Activated CD4-positive, alpha-beta T cell treated with anti-CD3 and anti-CD28 coated beads for 36 hours (primary cell): ENCODE measurements around the gene NIN. TPM values are rescaled to one million over a fixed set of nuclear protein-coding genes. Genes with fewer than 3 reads are reported as not detected.
A peak's percentile ranks its signal among the peaks of the same experiment; 100 is the strongest.

Experiments used
- ATAC-seq: fragments of 200-7000 bp; cut with Tn5 transposase; one replicate; pipeline ENCODE4 v1.10.0; 2021; ENCODE audit warnings: mild to moderate bottlenecking, moderate library complexity
- CTCF ChIA-PET: fragments of 350-600 bp; sonication (Branson Sonifier 250); formaldehyde crosslinking; loops from one replicate; lab custom pipeline; 2021; ENCODE audit warnings: antibody characterized with exemption; lab: Charles Lee
- POLR2A ChIA-PET: fragments of 350-600 bp; sonication (Branson Sonifier 250); formaldehyde crosslinking; loops from one replicate; lab custom pipeline; 2021; ENCODE audit warnings: antibody characterized with exemption, inconsistent platforms; lab: Charles Lee
- DNase-seq: peaks from one replicate; pipeline ENCODE4 v3.0.0-alpha.2; 2020
- H3K27ac Mint-ChIP-seq: one replicate; pipeline ENCODE4 v1.8.0; 2021; ENCODE audit warnings: mixed read lengths
- H3K27me3 Mint-ChIP-seq: one replicate; pipeline ENCODE4 v1.8.0; 2021; ENCODE audit warnings: mixed read lengths
- H3K36me3 Mint-ChIP-seq: one replicate; pipeline ENCODE4 v1.8.0; 2021; ENCODE audit warnings: low read depth, mixed read lengths
- H3K4me1 Mint-ChIP-seq: one replicate; pipeline ENCODE4 v1.8.0; 2021; ENCODE audit warnings: mixed read lengths
- H3K4me3 Mint-ChIP-seq: one replicate; pipeline ENCODE4 v1.8.0; 2021; ENCODE audit warnings: mild to moderate bottlenecking, moderate library complexity, mixed read lengths
- H3K9me3 Mint-ChIP-seq: one replicate; pipeline ENCODE4 v1.8.0; 2021; ENCODE audit warnings: low read depth, mixed read lengths
- intact Hi-C, 2 experiments: fragments of 100-400 bp; cut with DNase I in 1 of 2; cut with micrococcal nuclease in 1 of 2; formaldehyde crosslinking; loops; one replicate each; pipeline versions ENCODE4 v1.14.2 to v1.15.1; 2022 to 2024; cut with DNase I, micrococcal nuclease
- total RNA-seq, 2 experiments: library from RNA; stranded (reverse); gene quantifications; one replicate each; pipeline ENCODE4 v1.2.3, GENCODE V29; 2021

Gene NIN
- total RNA-seq, 2 experiments from 2014 or later = 47.5 to 53.8 TPM

DNA sequence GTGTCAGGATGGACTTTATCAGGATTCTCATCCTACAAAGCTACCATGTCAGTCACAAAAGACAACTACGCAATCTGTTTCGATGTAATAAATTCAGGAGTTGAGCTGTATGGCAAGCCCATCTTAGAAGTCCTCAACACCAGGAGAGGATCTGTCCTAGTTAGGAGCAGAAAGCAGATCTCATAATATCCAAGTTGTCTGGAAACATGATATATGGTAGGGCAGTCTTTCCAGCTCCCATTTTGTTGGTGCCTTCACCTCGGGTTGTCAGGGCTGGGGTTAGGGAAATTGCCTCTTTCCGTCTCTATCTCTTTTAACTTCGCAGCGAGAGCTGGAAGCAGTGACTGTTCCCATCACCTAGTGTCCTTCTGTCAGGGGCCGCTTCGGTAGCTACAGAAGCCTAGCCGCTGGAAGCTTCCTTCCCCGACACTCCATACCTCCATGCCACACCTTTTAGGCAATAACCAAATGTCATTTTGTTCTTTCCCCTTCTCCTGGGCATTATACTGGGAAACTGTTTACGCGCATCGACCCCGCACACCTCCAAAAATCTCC is 1.4 kb downstream of the NIN start:
- Mint-ChIP-seq H3K27ac (peak overlapping the region; percentile 77), H3K27me3 (peaks cover 6% of the 10 kb centered on the region), H3K4me1 (peaks cover 56% of the 10 kb centered on the region), H3K9me3 (no peaks in the 10 kb centered on the region), H3K4me3 (peak overlapping the region; percentile 91), H3K36me3 (peaks cover 9% of the 10 kb centered on the region)
- CTCF ChIA-PET = interaction anchor here (0.6 to 3.9 kb wide), 12 partner anchors 7 to 1178 kb away, joined by 3 to 21 read pairs (median 4); no protein-coding TSS in a partner anchor
- no peak for DNase-seq
- ATAC-seq = peak; percentile 0
- intact Hi-C loops = loop anchor here (1.0 to 10.0 kb wide), 10 partner anchors 7 to 1209 kb away; partner anchors contain the start of genes DMAC2L (in 1 of the 2), FRMD6 (in 1 of the 2), GNG2 (in 1 of the 2) and KLHDC2 (in 1 of the 2)
- POLR2A ChIA-PET = interaction anchor here (0.7 to 2.5 kb wide), 4 partner anchors 8 to 715 kb away, joined by 3 to 10 read pairs (median 4); no protein-coding TSS in a partner anchor

DNA sequence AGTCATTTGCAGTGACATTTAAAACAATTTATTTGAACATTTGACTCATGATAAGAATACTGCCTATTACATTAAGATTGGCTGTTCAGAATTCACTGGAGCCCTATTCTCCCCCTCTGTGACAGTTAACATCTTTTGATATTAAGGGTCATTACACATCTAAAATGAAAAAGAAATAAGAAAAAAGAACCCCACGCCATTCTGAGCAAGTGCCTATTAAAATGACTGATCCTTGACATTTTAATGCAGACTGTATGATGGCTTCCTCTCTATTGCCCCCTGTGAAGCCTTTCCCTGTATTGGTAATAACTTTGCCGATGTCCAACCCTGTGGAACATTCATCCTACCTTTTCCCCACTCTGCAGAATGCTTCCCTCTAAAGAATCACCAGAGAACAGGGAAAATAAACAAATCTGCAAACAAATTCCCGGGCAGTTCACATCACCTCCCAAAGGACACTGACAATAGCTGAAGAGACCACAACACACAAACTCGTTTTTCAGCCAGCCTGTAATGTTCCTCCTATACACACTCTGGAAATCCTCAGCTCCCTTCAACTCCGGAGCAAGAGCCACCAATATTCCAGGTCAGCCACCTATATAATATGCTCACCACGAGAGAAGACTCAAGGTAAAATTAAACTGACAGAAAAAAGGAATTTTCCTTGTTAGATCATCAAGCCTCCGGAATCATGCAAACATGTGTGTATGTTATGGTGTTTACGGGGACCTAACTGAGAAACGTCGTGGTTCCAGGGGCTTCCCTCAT is 2.1 kb downstream of the NIN start:
- peak overlapping the region; percentile 55 for H3K27ac Mint-ChIP-seq
- H3K4me1 Mint-ChIP-seq = peaks cover 58% of the 10 kb centered on the region

DNA sequence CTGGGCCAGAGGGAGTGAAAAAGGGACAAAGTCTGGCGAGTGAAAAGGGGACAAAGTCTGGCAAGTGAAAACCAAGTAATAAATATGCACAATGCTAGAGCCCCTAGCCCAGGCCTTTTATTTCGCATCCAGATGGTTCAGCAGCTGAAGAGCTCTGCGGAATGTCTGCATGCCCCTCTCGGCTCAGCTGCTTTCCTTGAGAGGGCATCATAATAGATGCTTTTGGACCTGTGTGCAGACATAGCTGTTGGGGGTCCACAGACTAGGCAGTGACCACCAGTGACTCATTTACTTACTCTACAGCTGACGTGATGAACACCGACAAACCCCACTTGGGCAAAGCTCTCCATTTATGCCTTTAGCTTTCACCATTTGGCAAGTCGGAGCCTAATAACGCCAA is 4.3 kb downstream of the NIN start:
- Mint-ChIP-seq H3K27me3 (peaks cover 2% of the 10 kb centered on the region), H3K9me3 (no peaks in the 10 kb centered on the region), H3K4me3 (no peak overlapping the region), H3K36me3 (peaks cover 11% of the 10 kb centered on the region), H3K4me1 (peaks cover 66% of the 10 kb centered on the region), H3K27ac (no peak overlapping the region)
- ChIA-PET POLR2A (interaction anchor here (0.5 kb wide), 2 partner anchors 158 to 235 kb away, joined by 3 to 6 read pairs; no protein-coding TSS in a partner anchor), CTCF (interaction anchor here (0.7 to 2.9 kb wide), 9 partner anchors 12 to 284 kb away, joined by 3 to 14 read pairs (median 3); no protein-coding TSS in a partner anchor)
- intact Hi-C loops = loop anchor here in 1 of 2 experiments (10.0 kb wide), 1 partner anchor 1142 kb away; the partner anchor contains the start of gene POLE2
- ATAC-seq (no peak), DNase-seq (no peak)

More for the DNA sequence above, 2.1 kb downstream of the NIN start:
- H3K27me3 Mint-ChIP-seq = peaks cover 6% of the 10 kb centered on the region
- peak overlapping the region; percentile 91 for H3K4me3 Mint-ChIP-seq
- H3K9me3 Mint-ChIP-seq = no peaks in the 10 kb centered on the region
- intact Hi-C loops = loop anchor here in 1 of 2 experiments (10.0 kb wide), 1 partner anchor 1144 kb away; the partner anchor contains the start of gene POLE2
- peaks cover 9% of the 10 kb centered on the region for H3K36me3 Mint-ChIP-seq
- no peak for ATAC-seq
- POLR2A ChIA-PET = interaction anchor here (0.7 to 2.5 kb wide), 3 partner anchors 7 to 44 kb away, joined by 3 to 10 read pairs (median 4); no protein-coding TSS in a partner anchor
- CTCF ChIA-PET = interaction anchor here (0.6 to 3.9 kb wide), 13 partner anchors 7 to 70 kb away, joined by 3 to 21 read pairs (median 5); no protein-coding TSS in a partner anchor
- no peak for DNase-seq

DNA sequence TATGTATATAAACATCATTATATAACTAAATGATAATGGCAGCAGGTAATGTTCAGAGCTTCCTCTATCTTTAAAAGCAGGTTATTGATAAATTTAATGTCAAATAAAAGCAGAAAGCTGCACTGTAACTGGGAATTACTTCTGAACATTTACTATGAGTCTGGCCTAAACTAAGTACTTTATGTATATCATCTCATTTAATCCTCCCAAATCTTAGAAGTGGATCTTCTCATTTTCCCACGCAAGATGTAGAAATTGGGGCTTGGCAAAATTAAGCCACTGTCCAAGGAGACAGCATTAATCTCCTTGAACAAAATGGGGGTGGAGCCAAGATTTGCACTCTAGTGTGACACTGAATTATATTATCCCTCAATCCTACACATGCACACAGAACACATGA is 5.7 kb downstream of the NIN start:
- intact Hi-C loops = loop anchor here in 1 of 2 experiments (10.0 kb wide), 1 partner anchor 1141 kb away; the partner anchor contains the start of gene POLE2
- no peak for ATAC-seq
- Mint-ChIP-seq H3K36me3 (peaks cover 22% of the 10 kb centered on the region), H3K27ac (no peak overlapping the region), H3K9me3 (no peaks in the 10 kb centered on the region), H3K4me1 (peaks cover 77% of the 10 kb centered on the region), H3K27me3 (no peaks in the 10 kb centered on the region), H3K4me3 (no peak overlapping the region)
- POLR2A ChIA-PET = no interaction called here
- CTCF ChIA-PET = interaction anchor here (0.6 to 1.4 kb wide), 2 partner anchors 32 to 296 kb away, joined by 3 to 5 read pairs; no protein-coding TSS in a partner anchor
- no peak for DNase-seq

DNA sequence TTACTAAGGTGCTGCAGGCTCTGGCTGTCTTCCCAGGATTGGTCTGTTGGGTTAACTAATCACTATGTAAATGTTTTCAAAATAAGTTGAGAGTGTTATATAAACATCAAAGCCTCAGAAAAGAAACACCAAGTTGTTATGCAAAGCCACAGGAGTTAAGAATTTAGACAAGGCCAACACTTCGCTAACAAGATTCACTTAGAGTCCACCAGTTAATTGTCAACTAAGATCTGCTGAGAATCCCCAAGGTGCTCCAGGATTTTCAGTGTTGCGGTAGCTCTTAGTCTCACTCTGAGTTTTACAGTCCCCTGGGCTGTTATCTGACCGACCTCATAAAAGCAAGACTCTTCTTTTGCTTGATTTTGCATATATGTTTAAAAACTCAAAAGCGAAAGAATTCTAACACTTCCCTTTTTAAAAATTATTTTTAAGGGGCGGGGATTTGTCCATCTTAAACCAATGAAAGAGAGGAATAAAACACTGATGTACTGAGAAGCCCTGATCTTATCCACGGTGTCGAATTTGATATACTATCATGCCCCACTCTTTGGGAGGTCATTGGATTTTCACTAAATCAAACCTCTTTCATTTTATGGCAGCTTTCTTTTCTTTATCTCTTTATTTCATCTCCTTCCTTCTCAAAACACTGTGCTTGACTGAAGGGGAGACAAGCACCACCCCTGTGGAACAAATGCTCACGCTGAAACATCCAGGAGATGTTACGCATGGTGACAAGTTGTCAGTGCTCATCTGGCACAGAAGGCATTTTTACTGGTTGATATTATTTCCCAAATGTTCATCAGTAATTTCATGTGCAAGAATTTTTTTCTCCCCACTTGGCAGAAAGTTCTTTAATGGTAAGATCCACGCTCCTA is 7.0 kb downstream of the NIN start:
- ChIA-PET POLR2A (no interaction called here), CTCF (interaction anchor here (0.6 to 3.3 kb wide), 8 partner anchors 7 to 261 kb away, joined by 3 to 21 read pairs (median 4); partner anchors contain the start of gene NIN)
- peaks cover 87% of the 10 kb centered on the region for H3K4me1 Mint-ChIP-seq
- DNase-seq (no peak), ATAC-seq (no peak)
- peak overlapping the region; percentile 82 for H3K27ac Mint-ChIP-seq
- peaks cover 31% of the 10 kb centered on the region for H3K36me3 Mint-ChIP-seq
- H3K4me3 Mint-ChIP-seq = peak overlapping the region; percentile 64
- intact Hi-C loops = loop anchor here (2.0 to 10.0 kb wide), 5 partner anchors 37 to 1139 kb away; partner anchors contain the start of gene POLE2 (in 1 of the 2)
- no peaks in the 10 kb centered on the region for H3K27me3 Mint-ChIP-seq
- no peaks in the 10 kb centered on the region for H3K9me3 Mint-ChIP-seq

DNA sequence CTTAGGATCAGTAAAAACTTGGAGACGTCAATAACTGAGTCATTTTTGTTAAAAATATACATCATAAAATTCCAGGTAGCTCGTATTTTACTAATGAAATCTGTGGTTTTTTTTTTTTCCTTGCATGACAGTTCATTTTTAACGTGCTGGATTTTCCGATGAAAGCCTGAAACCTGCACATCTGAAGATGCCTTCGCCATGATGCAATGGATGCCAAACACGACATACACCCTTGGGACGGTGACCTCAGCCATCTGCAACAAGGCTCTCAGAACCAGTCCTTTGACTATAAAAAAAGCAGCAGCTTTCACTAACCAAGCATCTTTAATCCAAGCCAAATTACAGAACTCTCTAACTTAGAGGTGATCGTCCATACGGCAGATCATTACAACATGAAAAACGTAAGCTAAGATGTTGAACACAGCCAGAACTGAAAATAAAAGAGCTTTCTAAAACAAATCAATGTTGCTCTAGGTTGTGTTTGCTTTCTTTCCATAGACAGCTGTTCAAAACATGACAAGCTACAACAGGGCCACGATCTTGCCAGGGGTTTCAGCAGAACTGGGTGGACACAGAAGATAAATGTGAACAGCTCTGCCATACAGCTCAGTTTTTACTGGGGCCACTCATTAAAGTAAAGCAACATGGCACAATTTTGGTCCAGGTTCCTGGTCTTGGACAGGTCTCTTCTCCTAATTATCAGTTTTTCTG is 7.8 kb downstream of the NIN start:
- no peaks in the 10 kb centered on the region for H3K27me3 Mint-ChIP-seq
- H3K4me1 Mint-ChIP-seq = peaks cover 85% of the 10 kb centered on the region
- ATAC-seq (peak; percentile 31), DNase-seq (peak; percentile 57)
- ChIA-PET POLR2A (no interaction called here), CTCF (interaction anchor here (0.6 to 3.3 kb wide), 11 partner anchors 7 to 282 kb away, joined by 3 to 21 read pairs (median 3); partner anchors contain the start of gene NIN)
- intact Hi-C loops = loop anchor here (2.0 to 10.0 kb wide), 5 partner anchors 36 to 1138 kb away; partner anchors contain the start of gene POLE2 (in 1 of the 2)
- H3K27ac Mint-ChIP-seq = peak overlapping the region; percentile 82
- H3K9me3 Mint-ChIP-seq = no peaks in the 10 kb centered on the region
- peaks cover 34% of the 10 kb centered on the region for H3K36me3 Mint-ChIP-seq
- H3K4me3 Mint-ChIP-seq = peak overlapping the region; percentile 64

DNA sequence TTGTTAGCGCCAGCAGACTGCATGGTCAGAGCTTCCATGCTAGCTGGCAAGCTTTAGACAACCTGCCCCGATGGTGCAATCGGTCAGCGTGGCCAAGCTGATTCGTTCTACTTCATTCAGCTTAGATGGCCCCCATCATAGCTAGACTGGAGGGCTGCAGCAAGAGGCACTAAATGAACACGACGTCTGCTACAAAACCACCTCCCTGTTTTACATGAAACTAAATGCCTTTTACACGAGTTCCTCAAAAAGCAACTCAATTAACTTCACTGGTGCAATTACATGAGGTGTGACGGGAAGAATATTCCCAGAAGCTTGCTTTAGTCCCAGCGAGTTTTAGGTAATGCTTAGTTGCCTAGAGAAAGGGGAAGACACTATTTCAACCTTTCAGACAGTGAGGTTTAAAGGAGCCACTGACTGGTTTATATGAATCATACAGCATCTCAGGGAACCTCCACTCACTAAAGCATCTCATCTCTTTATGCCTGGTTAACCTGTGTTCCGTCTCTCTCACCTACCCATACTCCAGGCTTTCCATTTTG is 8.4 kb downstream of the NIN start:
- no peaks in the 10 kb centered on the region for H3K27me3 Mint-ChIP-seq
- intact Hi-C loops = loop anchor here (1.0 to 10.0 kb wide), 6 partner anchors 8 to 1138 kb away; partner anchors contain the start of gene POLE2 (in 1 of the 2)
- peaks cover 83% of the 10 kb centered on the region for H3K4me1 Mint-ChIP-seq
- DNase-seq (peak; percentile 29), ATAC-seq (peak; percentile 84)
- CTCF ChIA-PET = interaction anchor here (0.7 to 3.3 kb wide), 11 partner anchors 8 to 281 kb away, joined by 3 to 21 read pairs (median 4); partner anchors contain the start of gene NIN
- peak overlapping the region; percentile 64 for H3K4me3 Mint-ChIP-seq
- POLR2A ChIA-PET = interaction anchor here (1.3 kb wide), 1 partner anchor 8 kb away, joined by 10 read pairs; the partner anchor contains the start of gene NIN
- no peaks in the 10 kb centered on the region for H3K9me3 Mint-ChIP-seq
- peaks cover 33% of the 10 kb centered on the region for H3K36me3 Mint-ChIP-seq
- peak overlapping the region; percentile 82 for H3K27ac Mint-ChIP-seq

DNA sequence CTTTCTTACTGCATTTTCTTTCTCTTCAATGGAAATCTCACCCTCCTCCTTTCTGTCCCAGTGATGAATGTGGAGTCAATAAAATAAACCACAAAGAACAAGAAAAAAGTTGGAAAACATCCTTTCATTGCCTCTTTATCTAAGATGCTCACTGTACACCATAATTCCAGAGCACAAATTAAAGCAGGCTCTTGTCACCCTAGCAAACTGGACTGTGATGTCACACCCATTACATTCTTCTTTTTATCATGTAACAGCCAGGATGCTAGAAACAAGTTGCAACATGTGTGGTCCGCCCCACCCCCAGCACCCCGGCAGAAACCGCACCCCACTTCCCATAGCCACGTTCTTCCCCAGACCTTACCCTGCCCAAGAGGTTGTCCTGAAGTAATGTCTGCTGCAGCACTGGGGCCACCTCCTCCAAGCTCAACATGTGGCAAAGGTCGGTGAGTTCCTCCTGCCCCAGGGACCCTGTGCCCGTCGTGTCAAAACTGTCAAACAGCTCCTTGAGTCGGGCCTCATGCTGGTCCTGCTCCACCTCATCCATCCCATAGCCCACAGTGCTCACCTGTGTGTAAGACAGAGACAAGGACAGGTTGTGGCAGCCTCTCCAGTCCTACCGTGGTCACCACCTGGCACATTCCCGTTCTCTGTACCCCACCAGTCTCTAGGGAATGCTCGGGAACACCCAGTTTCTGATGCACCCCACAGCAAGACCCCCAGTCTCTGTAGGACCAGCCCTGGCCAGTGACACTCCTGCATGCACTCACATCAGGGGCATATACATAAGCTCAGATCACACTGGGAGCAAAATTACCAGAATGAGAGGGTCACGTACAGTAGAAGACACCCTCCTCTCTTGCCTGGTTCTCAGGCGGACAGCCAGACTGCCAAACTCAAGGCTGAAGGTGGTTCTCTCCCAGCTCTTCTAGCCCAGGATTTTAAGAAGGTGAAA is 9.2 kb downstream of the NIN start:
- H3K27me3 Mint-ChIP-seq = no peaks in the 10 kb centered on the region
- peak overlapping the region; percentile 82 for H3K27ac Mint-ChIP-seq
- peak; percentile 71 for DNase-seq
- intact Hi-C loops = loop anchor here (1.0 to 10.0 kb wide), 6 partner anchors 9 to 1137 kb away; partner anchors contain the start of gene POLE2 (in 1 of the 2)
- CTCF ChIA-PET = interaction anchor here (0.8 to 3.3 kb wide), 7 partner anchors 9 to 48 kb away, joined by 3 to 21 read pairs (median 5); partner anchors contain the start of gene NIN
- ATAC-seq = peak; percentile 39
- H3K9me3 Mint-ChIP-seq = no peaks in the 10 kb centered on the region
- H3K36me3 Mint-ChIP-seq = peaks cover 31% of the 10 kb centered on the region
- peak overlapping the region; percentile 64 for H3K4me3 Mint-ChIP-seq
- POLR2A ChIA-PET = interaction anchor here (1.3 kb wide), 1 partner anchor 8 kb away, joined by 10 read pairs; the partner anchor contains the start of gene NIN
- peaks cover 80% of the 10 kb centered on the region for H3K4me1 Mint-ChIP-seq
